ENCODE results near the gene NTN1.

DNA sequence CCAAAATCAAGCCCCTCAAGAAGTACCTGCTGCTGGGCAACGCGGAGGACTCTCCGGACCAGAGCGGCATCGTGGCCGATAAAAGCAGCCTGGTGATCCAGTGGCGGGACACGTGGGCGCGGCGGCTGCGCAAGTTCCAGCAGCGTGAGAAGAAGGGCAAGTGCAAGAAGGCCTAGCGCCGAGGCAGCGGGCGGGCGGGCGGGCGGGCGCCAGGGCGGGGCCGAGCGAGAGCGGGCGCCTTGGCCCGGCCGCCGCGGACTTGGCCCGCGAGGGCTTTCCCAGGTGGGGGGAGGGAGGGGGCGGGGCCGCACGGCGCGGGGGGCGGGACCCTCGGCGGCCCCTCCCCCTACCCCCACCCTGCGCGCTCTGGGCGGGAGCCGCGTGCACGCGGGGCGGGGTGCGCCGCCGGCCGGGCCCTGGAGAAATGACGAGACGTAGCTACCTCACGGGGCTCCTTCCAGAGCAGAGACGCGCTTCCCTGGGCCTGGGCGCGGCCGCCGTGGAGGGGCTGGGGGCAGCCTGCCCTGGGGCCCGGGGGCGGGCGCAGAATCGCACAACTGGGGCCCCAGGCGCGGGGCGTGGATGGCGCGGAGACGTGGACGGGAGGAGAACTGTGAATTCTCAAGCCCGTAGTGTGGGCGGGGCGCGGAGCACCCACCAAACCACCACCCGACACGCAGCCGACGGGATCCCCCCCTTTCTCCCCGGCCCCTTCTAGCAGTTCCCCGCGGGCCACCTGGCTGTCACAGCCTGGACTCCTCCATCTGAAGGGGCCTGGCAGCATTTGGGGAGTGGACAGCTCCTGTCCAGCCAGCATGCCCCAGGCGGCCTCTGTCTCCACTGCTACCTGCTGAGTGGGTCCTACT lies 218.7 kb downstream of the NTN1 start:
- TF ChIP-seq, protein P1, sequence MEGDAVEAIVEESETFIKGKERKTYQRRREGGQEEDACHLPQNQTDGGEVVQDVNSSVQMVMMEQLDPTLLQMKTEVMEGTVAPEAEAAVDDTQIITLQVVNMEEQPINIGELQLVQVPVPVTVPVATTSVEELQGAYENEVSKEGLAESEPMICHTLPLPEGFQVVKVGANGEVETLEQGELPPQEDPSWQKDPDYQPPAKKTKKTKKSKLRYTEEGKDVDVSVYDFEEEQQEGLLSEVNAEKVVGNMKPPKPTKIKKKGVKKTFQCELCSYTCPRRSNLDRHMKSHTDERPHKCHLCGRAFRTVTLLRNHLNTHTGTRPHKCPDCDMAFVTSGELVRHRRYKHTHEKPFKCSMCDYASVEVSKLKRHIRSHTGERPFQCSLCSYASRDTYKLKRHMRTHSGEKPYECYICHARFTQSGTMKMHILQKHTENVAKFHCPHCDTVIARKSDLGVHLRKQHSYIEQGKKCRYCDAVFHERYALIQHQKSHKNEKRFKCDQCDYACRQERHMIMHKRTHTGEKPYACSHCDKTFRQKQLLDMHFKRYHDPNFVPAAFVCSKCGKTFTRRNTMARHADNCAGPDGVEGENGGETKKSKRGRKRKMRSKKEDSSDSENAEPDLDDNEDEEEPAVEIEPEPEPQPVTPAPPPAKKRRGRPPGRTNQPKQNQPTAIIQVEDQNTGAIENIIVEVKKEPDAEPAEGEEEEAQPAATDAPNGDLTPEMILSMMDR (IDR thresholded peaks at IDR 0.05; ENCODE audit: low read depth, low read length), result no peak
- TF ChIP-seq EZH2phosphoT487 (IDR thresholded peaks at IDR 0.05; ENCODE audit: low read depth), result no peak

Measured in OCI-LY3 (cell line).